EH (cell line): ENCODE measurements around the gene NR3C1.

ENCODE experiments used
- DNase-seq: peaks from one replicate; pipeline ENCODE4 v3.0.0-alpha.2; 2015; ENCODE audit warnings: low read depth

Gene NR3C1

GRCh38 chr5:143362664-143363227, 40.7 kb downstream of the NR3C1 start:
- no peak for DNase-seq

- DNase-seq: no peak
Measured at GRCh38 chr5:143361438-143361837, 42.0 kb downstream of the NR3C1 start.

GRCh38 chr5:143360755-143361154, 42.7 kb downstream of the NR3C1 start:
- DNase-seq: no peak

- DNase-seq: no peak
Measured at GRCh38 chr5:143359869-143360268, 43.6 kb downstream of the NR3C1 start.

DNA sequence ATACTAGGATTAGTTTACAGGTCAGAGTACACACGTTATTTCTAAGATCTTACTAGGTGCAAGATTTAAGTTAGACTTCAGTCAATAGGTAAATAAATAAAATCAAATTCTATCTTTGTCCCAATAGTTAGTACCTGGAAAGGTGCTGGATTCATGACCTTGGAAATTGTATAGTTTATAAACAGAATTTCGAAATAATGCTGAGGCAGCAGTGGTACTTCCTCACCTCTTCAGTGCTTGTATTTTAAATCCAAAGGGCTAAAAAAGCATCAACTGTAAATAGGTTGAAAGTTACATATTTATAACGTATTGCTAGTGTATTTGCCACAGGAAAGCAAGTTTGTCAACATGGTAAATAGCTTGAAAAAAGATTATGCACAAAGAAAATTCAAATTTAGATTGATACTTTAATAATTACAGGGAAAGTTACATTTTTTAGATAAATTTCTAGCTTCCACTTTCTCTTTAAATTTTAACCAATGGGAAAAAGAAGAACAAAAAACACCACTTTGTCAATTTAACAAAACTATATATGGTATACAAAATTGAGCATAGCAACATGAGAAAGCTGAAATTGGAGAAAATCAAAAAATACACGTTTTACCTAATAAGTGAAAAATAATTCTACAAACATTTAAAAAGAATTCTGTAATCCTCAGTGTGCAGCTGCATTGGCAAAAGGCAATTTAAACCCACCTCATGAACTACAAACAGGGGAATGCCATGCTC, 46.5 kb downstream of the NR3C1 start:
- no peak for DNase-seq

GRCh38 chr5:143355710-143356109, 47.8 kb downstream of the NR3C1 start:
- peak; percentile 93 for DNase-seq

GRCh38 chr5:143354025-143354424, 49.5 kb downstream of the NR3C1 start:
- DNase-seq: no peak

- no peak for DNase-seq
Measured at GRCh38 chr5:143352691-143353090, 50.8 kb downstream of the NR3C1 start.

- peak; percentile 88 for DNase-seq
Measured at GRCh38 chr5:143350751-143351602, 52.5 kb downstream of the NR3C1 start.

DNA sequence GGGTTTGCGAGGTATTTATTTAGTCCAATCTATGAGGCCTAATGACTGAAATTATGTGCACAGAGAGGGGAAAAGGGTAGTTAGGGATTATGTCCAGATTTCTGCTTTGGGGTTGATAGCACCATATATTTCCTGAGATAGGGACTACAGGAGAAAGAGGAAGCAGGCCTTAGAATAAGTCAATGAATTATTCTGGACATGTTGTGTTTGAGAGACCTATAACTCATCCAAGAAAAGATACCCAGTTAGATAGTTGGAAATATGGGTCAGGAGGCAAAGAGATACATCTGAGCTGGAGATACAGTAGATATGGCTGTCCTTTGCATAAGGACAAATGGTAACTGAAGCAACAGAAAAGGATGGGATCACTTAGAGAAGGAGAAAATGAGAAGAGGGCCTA, 53.1 kb downstream of the NR3C1 start:
- DNase-seq: no peak

GRCh38 chr5:143349177-143349576, 54.3 kb downstream of the NR3C1 start:
- peak; percentile 14 for DNase-seq

DNA sequence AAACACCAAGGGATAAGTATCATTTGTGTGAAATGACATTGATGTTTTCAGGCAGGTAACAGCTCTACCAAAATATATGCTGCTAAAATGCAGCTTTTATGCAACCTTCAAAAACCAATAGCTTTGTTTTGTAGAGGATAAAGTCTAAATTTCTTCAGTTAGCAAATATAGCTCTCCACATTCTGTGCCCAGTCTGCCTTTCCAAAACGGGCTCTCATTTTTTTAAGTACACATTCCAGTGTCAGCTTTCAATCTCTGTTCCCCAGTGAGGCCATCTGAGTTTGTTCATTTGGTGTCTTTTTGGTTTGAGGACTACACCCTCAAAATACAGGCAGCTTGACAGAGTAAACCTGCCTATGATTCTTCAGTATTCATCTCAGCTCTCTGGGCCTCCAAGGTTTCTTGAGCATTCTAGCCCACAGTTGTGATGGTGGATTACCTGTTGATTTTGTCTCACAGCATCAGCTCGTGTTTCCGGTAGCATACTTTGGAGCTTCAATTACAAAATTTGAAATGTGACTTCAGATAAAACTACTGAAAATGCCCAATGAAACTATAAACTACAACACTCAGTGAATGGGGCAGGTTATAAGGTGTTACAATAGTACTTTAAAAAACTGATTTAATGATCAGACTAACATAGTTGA, 55.7 kb downstream of the NR3C1 start:
- DNase-seq: no peak

GRCh38 chr5:143347046-143347445, 56.4 kb downstream of the NR3C1 start:
- no peak for DNase-seq

- DNase-seq: no peak
Measured at GRCh38 chr5:143345671-143346440, 57.6 kb downstream of the NR3C1 start.

- DNase-seq: no peak
Measured at GRCh38 chr5:143343042-143343441, 60.4 kb downstream of the NR3C1 start.

DNA sequence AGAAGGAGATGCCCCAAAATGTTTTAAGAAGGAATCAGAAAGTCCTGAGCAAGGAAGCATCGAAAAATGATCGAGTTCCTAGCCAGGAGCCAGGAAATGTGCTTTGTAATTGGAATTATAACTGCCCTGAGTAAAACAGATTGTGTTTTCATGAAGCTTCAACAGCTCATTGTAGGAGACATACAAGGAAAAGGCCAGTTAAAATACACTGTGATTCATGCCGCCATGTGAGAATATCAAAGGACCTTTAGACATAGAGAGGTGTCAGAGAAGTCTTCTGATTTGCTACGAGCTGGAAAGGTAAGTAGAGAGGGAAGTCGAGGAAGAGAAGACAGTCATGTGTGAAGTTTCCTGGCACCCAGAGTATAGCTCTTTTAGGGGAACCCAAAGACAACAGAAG, 60.9 kb downstream of the NR3C1 start:
- DNase-seq: no peak

DNA sequence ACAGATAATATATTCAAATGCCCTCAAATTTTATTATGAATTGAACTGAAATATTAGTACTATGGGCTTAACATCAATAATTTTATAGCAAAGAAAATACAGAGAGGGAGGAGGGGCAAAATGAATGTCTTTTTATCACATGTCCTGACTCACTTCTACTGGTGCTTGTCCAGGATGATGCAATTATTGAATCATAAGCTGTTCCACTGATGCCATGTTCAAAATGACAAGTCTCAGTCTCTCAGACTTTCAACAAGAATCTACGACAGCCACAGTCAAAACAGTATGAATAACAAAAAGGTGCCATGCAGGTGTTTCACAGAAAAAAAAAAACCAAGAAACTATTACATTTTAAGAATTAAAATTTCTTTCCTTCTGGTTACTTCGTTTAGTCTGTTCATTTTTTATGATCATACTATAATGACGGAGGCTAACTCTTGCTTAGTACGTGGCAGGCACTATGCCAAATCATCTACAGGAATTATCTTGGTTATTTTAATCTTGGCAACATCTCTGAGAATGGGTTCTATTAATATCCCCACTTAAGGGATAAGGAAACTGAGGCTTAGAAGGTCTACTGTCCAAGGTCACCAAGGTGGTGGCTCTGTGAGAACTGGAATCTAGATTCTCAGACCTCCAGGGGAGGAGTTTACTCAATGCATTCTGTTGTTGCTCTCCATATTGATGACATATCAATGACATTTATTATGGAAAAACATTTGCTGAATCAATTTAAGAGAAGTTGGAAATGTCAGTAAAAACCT, 61.5 kb downstream of the NR3C1 start:
- DNase-seq: peak; percentile 64

DNA sequence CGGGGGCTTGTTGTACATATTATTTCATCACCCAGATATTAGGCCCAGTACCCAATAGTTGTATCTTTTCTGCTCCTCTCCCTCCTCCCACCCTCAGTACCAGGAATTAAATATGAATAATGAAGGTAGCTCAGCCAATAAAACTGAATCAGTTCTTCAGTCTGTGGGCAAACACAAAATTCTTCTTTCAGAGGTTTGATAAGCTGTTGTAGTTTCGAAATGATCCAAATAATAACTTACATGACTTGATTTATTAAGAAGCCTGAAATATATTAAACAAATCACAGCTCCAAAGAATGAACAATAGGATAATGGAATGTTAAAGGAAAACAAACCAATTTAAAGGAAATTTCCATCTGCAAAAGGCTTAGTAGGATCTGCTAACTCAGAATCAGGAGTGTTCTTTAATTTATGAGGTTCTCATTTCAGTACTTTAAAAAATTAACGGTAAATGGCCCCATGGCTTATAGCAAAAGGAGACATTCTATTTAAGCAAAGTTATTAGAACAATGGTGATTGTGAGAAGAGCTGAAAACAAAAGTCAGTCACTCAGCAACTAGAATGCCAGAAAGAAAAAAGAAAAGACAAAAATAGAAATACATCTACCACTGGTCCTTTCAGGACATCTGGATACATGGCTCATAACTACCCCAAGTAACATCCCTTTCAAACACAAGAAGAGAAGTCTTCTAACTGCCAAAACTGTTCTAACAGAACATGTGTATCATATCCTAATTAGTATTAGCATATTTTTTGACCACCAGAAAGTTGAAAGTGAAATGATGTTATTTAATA, 62.4 kb downstream of the NR3C1 start:
- DNase-seq: peak; percentile 11

DNA sequence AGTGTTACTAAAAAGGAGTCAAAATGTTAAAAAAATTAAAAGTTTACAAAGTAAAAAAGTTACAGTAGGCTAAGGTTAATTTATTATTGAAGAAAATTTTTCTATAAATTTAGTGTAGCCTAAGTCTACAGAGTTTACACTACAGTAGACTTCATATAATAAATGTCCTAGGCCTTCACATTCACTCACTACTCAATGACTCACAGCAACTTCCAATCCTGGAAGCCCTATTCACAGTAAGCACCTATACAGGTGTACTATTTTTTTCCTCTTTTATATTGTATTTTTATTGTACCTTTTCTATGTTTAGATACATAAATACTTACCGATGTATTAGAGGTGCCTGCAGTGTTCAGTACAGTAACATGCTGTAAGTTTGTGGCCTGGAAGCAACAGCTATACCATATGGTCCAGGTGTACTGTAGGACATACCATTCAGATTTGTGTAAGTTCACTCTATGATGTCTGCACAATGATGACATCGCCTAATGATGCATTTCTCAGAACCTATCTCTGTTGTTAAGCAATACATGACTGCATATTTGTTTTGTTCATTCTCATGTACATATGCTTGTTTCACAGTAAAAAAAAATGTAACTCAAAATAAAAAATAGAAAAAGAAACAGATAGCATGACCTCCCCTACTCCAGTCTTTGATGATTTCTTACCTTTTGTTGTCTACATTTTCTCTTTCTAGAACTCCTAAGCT, 64.7 kb downstream of the NR3C1 start:
- no peak for DNase-seq

GRCh38 chr5:143337946-143338345, 65.5 kb downstream of the NR3C1 start:
- no peak for DNase-seq
